Caco-2 (cell line): Measurements from ENCODE around the gene NDC80. TPM values are rescaled to one million over a fixed set of nuclear protein-coding genes. Genes with fewer than 3 reads are reported as not detected.

Source experiments
- BruUV-seq: library from RNA; stranded (reverse); fragments of 400-500 nt; replicated peaks from 2 replicates; lab custom pipeline; 2021; lab: Mats Ljungman, UMichigan
- CTCF ChIA-PET: fragments of 300-600 bp; sonication (Branson Sonifier 250); formaldehyde crosslinking; loops from one replicate; lab custom pipeline; 2022; ENCODE audit warnings: antibody characterized with exemption; lab: Charles Lee
- POLR2A ChIA-PET: fragments of 300-600 bp; sonication (Branson Sonifier 250); formaldehyde crosslinking; loops from one replicate; lab custom pipeline; 2022; ENCODE audit warnings: antibody characterized with exemption; lab: Charles Lee
- DNase-seq, 2 experiments: peaks; one replicate each; pipeline versions ENCODE4 v3.0.0 to v3.0.0-alpha.2; 2020 to 2022
- H3K27me3 ChIP-seq: replicated peaks from 2 replicates; pipeline ENCODE4 v1.6.0; 2011; ENCODE audit warnings: low read length; ENCODE audit not compliant: control insufficient read depth, insufficient read depth
- H3K36me3 ChIP-seq: 2 replicates; pipeline ENCODE4 v1.5.1; 2011; ENCODE audit warnings: low read length; ENCODE audit not compliant: control insufficient read depth, insufficient read depth
- H3K4me1 ChIP-seq: fragments of 250-450 bp; sonication (Bioruptor Pico); 2 replicates; pipeline ENCODE4 v1.5.1; 2020; ENCODE audit warnings: mild to moderate bottlenecking
- H3K4me3 ChIP-seq: 2 replicates; pipeline ENCODE4 v1.5.1; 2011; ENCODE audit warnings: low read depth, mild to moderate bottlenecking, control low read depth, low read length
- H3K9me3 ChIP-seq: fragments of 250-450 bp; sonication (Bioruptor Pico); 2 replicates; pipeline ENCODE4 v1.5.1; 2020; ENCODE audit warnings: mild to moderate bottlenecking, moderate library complexity
- H3K27ac Mint-ChIP-seq: one replicate; pipeline ENCODE4 v1.8.0; 2022; ENCODE audit warnings: mixed read lengths; ENCODE audit not compliant: unreplicated experiment
- H3K27me3 Mint-ChIP-seq: one replicate; pipeline ENCODE4 v1.8.0; 2022; ENCODE audit warnings: mixed read lengths; ENCODE audit not compliant: insufficient read depth, unreplicated experiment
- H3K36me3 Mint-ChIP-seq: one replicate; pipeline ENCODE4 v1.8.0; 2022; ENCODE audit warnings: mild to moderate bottlenecking, mixed read lengths; ENCODE audit not compliant: insufficient read depth, unreplicated experiment
- H3K4me1 Mint-ChIP-seq: one replicate; pipeline ENCODE4 v1.8.0; 2022; ENCODE audit warnings: low read depth, mixed read lengths; ENCODE audit not compliant: unreplicated experiment
- H3K4me3 Mint-ChIP-seq: one replicate; pipeline ENCODE4 v1.8.0; 2022; ENCODE audit warnings: mild to moderate bottlenecking, moderate library complexity, mixed read lengths; ENCODE audit not compliant: unreplicated experiment
- H3K9me3 Mint-ChIP-seq: one replicate; pipeline ENCODE4 v1.8.0; 2022; ENCODE audit warnings: mixed read lengths; ENCODE audit not compliant: unreplicated experiment
- CTCF ChIP-seq, 2 experiments: fragments of 200-600 bp in 1 of 2; IDR thresholded peaks; 1 replicate in 1 of 2; 2 replicates in 1 of 2; pipeline versions ENCODE4 v1.5.1 to v1.8.0; 2011 to 2022; ENCODE audit warnings: antibody characterized with exemption in 1 of 2, control low read depth in 1 of 2, inconsistent platforms in 1 of 2, low read depth in 1 of 2, low read length in 1 of 2, mild to moderate bottlenecking in 1 of 2, moderate library complexity in 1 of 2; ENCODE audit not compliant: insufficient read depth in 1 of 2, severe bottlenecking in 1 of 2, unreplicated experiment in 1 of 2
- intact Hi-C: fragments of 100-400 bp; cut with micrococcal nuclease; formaldehyde crosslinking; loops from one replicate; pipeline ENCODE4 v1.10.0; 2022; ENCODE audit not compliant: unreplicated experiment
- total RNA-seq: library from RNA; stranded (reverse); gene quantifications from 2 replicates; pipeline ENCODE4 v1.2.3, GENCODE V29; 2022

The NDC80 gene
- total RNA-seq, 1 experiment from 2014 or later, result 52.6 TPM

GRCh38 chr18:2617401-2617998 is 46.1 kb downstream of the NDC80 start:
- Mint-ChIP-seq H3K9me3 (no peaks in the 10 kb centered on the region), H3K27ac (no peak overlapping the region), H3K4me1 (no peaks in the 10 kb centered on the region), H3K27me3 (no peaks in the 10 kb centered on the region), H3K4me3 (no peak overlapping the region), H3K36me3 (peaks cover 27% of the 10 kb centered on the region)
- no peak for DNase-seq
- POLR2A ChIA-PET, result no interaction called here
- no TSS peak for BruUV-seq
- CTCF ChIA-PET, result no interaction called here
- no peak overlapping the region for H3K4me3 ChIP-seq
- no peaks in the 10 kb centered on the region; the same call in 1 of the 2 replicates for H3K36me3 ChIP-seq
- no peak for TF ChIP-seq CTCF (IDR thresholded peaks at IDR 0.05; ENCODE audit: insufficient read depth in 1 of 2, low read depth in 1 of 2, low read length in 1 of 2, severe bottlenecking in 1 of 2, unreplicated experiment in 1 of 2)
- no peaks in the 10 kb centered on the region for H3K27me3 ChIP-seq
- intact Hi-C loops, result no loop called here
- no peaks in the 10 kb centered on the region for H3K4me1 ChIP-seq
- no peaks in the 10 kb centered on the region for H3K9me3 ChIP-seq

DNA sequence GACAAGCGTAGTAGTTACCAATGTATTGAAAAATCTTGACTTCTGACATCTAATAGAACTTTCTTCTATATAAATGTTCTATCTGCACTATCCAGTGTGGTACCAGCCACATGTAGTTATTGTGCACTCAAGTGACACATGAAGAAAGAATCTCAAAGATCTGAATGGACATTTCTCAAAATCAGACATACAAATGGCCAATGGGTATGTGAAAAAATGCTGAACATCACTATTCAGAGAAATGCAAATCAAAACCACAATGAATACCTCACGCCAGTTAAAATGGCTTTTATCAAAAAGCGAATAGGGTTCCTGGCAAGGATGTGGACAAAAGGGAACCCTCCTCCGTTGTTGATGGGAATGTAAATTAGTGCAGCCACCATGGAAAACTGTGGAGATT is 46.7 kb downstream of the NDC80 start:
- Histone ChIP-seq H3K9me3 (no peaks in the 10 kb centered on the region), H3K4me3 (no peak overlapping the region), H3K27me3 (no peaks in the 10 kb centered on the region), H3K4me1 (no peaks in the 10 kb centered on the region), H3K36me3 (no peaks in the 10 kb centered on the region)
- intact Hi-C loops, result no loop called here
- Mint-ChIP-seq H3K27me3 (no peaks in the 10 kb centered on the region), H3K9me3 (no peaks in the 10 kb centered on the region), H3K4me3 (no peak overlapping the region), H3K36me3 (peaks cover 27% of the 10 kb centered on the region), H3K4me1 (no peaks in the 10 kb centered on the region), H3K27ac (no peak overlapping the region)
- POLR2A ChIA-PET, result no interaction called here
- no peak for DNase-seq
- BruUV-seq, result no TSS peak
- CTCF ChIA-PET, result no interaction called here
- no peak for TF ChIP-seq CTCF (IDR thresholded peaks at IDR 0.05; ENCODE audit: insufficient read depth in 1 of 2, low read depth in 1 of 2, low read length in 1 of 2, severe bottlenecking in 1 of 2, unreplicated experiment in 1 of 2)

GRCh38 chr18:2625217-2625616 is 53.9 kb downstream of the NDC80 start:
- Mint-ChIP-seq H3K36me3 (no peaks in the 10 kb centered on the region), H3K27ac (no peak overlapping the region), H3K9me3 (no peaks in the 10 kb centered on the region), H3K4me3 (no peak overlapping the region), H3K27me3 (no peaks in the 10 kb centered on the region), H3K4me1 (no peaks in the 10 kb centered on the region)
- no peaks in the 10 kb centered on the region for H3K9me3 ChIP-seq
- ChIA-PET POLR2A (no interaction called here), CTCF (no interaction called here)
- H3K4me1 ChIP-seq, result no peaks in the 10 kb centered on the region
- intact Hi-C loops, result no loop called here
- no peak for DNase-seq
- H3K4me3 ChIP-seq, result no peak overlapping the region
- no peaks in the 10 kb centered on the region for H3K27me3 ChIP-seq
- no peaks in the 10 kb centered on the region for H3K36me3 ChIP-seq
- BruUV-seq, result no TSS peak
- no peak for TF ChIP-seq CTCF (IDR thresholded peaks at IDR 0.05; ENCODE audit: insufficient read depth in 1 of 2, low read depth in 1 of 2, low read length in 1 of 2, severe bottlenecking in 1 of 2, unreplicated experiment in 1 of 2)
